ENCODE results near the gene PFKP.

The PFKP gene

GRCh38 chr10:3152566-3152935 lies 85.2 kb downstream of the PFKP start:
- no peak for DNase-seq
- in situ Hi-C loops (cut with HindIII; ENCODE audit: low pct_ligation_motif_present, low sequenced_read_pairs) = no loop called here
- Histone ChIP-seq H3K27ac (no peak overlapping the region), H3K4me3 (ENCODE audit: low read depth, low read length) (no peak overlapping the region), H3K36me3 (replicated peaks) (peaks cover 88% of the 10 kb centered on the region), H3K27me3 (replicated peaks) (no peaks in the 10 kb centered on the region)
- no peak for TF ChIP-seq CTCF (IDR thresholded peaks at IDR 0.05; ENCODE audit: low read depth, low read length, missing control alignments)

GRCh38 chr10:3154666-3155065 lies 87.3 kb downstream of the PFKP start:
- no peak for TF ChIP-seq CTCF (IDR thresholded peaks at IDR 0.05; ENCODE audit: low read depth, low read length, missing control alignments)
- no peak overlapping the region for H3K27ac ChIP-seq
- no peak overlapping the region for H3K4me3 ChIP-seq (ENCODE audit: low read depth, low read length)
- in situ Hi-C loops (cut with HindIII; ENCODE audit: low pct_ligation_motif_present, low sequenced_read_pairs) = no loop called here
- H3K36me3 ChIP-seq (replicated peaks) = peaks cover 92% of the 10 kb centered on the region
- DNase-seq = no peak
- H3K27me3 ChIP-seq (replicated peaks) = no peaks in the 10 kb centered on the region

- Histone ChIP-seq H3K27ac (no peak overlapping the region), H3K27me3 (replicated peaks) (no peaks in the 10 kb centered on the region), H3K4me3 (ENCODE audit: low read depth, low read length) (no peak overlapping the region), H3K36me3 (replicated peaks) (peaks cover 87% of the 10 kb centered on the region)
- in situ Hi-C loops (cut with HindIII; ENCODE audit: low pct_ligation_motif_present, low sequenced_read_pairs) = no loop called here
- DNase-seq = no peak
- TF ChIP-seq CTCF (IDR thresholded peaks at IDR 0.05; ENCODE audit: low read depth, low read length, missing control alignments) = no peak
These were observed 91.8 kb downstream of the PFKP start for GRCh38 chr10:3159152-3159551.

GRCh38 chr10:3162533-3162932 lies 95.2 kb downstream of the PFKP start:
- Histone ChIP-seq H3K36me3 (replicated peaks) (peaks cover 88% of the 10 kb centered on the region), H3K27me3 (replicated peaks) (no peaks in the 10 kb centered on the region), H3K4me3 (ENCODE audit: low read depth, low read length) (no peak overlapping the region), H3K27ac (no peak overlapping the region)
- DNase-seq = no peak
- TF ChIP-seq CTCF (IDR thresholded peaks at IDR 0.05; ENCODE audit: low read depth, low read length, missing control alignments) = peak; percentile 41
- in situ Hi-C loops (cut with HindIII; ENCODE audit: low pct_ligation_motif_present, low sequenced_read_pairs) = no loop called here

- TF ChIP-seq CTCF (IDR thresholded peaks at IDR 0.05; ENCODE audit: low read depth, low read length, missing control alignments) = no peak
- H3K27ac ChIP-seq = no peak overlapping the region
- H3K27me3 ChIP-seq (replicated peaks) = no peaks in the 10 kb centered on the region
- in situ Hi-C loops (cut with HindIII; ENCODE audit: low pct_ligation_motif_present, low sequenced_read_pairs) = no loop called here
- no peak for DNase-seq
- no peak overlapping the region for H3K4me3 ChIP-seq (ENCODE audit: low read depth, low read length)
- peaks cover 85% of the 10 kb centered on the region for H3K36me3 ChIP-seq (replicated peaks)
These were observed 96.5 kb downstream of the PFKP start for GRCh38 chr10:3163879-3164278.

GRCh38 chr10:3165196-3165595 lies 97.8 kb downstream of the PFKP start:
- no peak for TF ChIP-seq CTCF (IDR thresholded peaks at IDR 0.05; ENCODE audit: low read depth, low read length, missing control alignments)
- Histone ChIP-seq H3K27me3 (replicated peaks) (no peaks in the 10 kb centered on the region), H3K27ac (no peak overlapping the region), H3K36me3 (replicated peaks) (peaks cover 85% of the 10 kb centered on the region), H3K4me3 (ENCODE audit: low read depth, low read length) (no peak overlapping the region)
- in situ Hi-C loops (cut with HindIII; ENCODE audit: low pct_ligation_motif_present, low sequenced_read_pairs) = no loop called here
- no peak for DNase-seq

Data from brain microvascular endothelial cell (primary cell).